ENCODE results near the gene NUTM2B.
"Not testable (repeated sequence)": the region's sequence is repeated elsewhere in the genome, so short reads cannot be mapped to it uniquely, and the experiment has no call there.

NUTM2B gene

GRCh38 chr10:79702927-79703326 is at the start of gene NUTM2B:
NUTM2B (plus strand) TSS chr10:79703227; CDS start chr10:79703610, 383 bp downstream.
- DNase-seq, result not testable (repeated sequence)

- not testable (repeated sequence) for DNase-seq
These were observed 39.7 kb upstream of the NUTM2B start for GRCh38 chr10:79663287-79663686.

- not testable (repeated sequence) for DNase-seq
These were observed 38.3 kb upstream of the NUTM2B start for GRCh38 chr10:79664686-79665085.

- not testable (repeated sequence) for DNase-seq
These were observed 33.7 kb upstream of the NUTM2B start for GRCh38 chr10:79669248-79669788.

GRCh38 chr10:79674878-79675277 is 28.1 kb upstream of the NUTM2B start:
- not testable (repeated sequence) for DNase-seq

- not testable (repeated sequence) for DNase-seq
These were observed 19.8 kb upstream of the NUTM2B start for GRCh38 chr10:79683026-79683883.

GRCh38 chr10:79683884-79684720 is 18.9 kb upstream of the NUTM2B start:
- DNase-seq, result not testable (repeated sequence)

GRCh38 chr10:79685044-79685685 is 17.9 kb upstream of the NUTM2B start:
- not testable (repeated sequence) for DNase-seq

- not testable (repeated sequence) for DNase-seq
These were observed 16.4 kb upstream of the NUTM2B start for GRCh38 chr10:79686595-79686994.

- not testable (repeated sequence) for DNase-seq
These were observed 15.4 kb upstream of the NUTM2B start for GRCh38 chr10:79687406-79688150.

- not testable (repeated sequence) for DNase-seq
These were observed 14.2 kb upstream of the NUTM2B start for GRCh38 chr10:79688798-79689197.

- not testable (repeated sequence) for DNase-seq
These were observed 6.4 kb upstream of the NUTM2B start for GRCh38 chr10:79696596-79696995.

GRCh38 chr10:79697141-79697540 is 5.9 kb upstream of the NUTM2B start:
- DNase-seq, result not testable (repeated sequence)

- not testable (repeated sequence) for DNase-seq
These were observed 2.6 kb upstream of the NUTM2B start for GRCh38 chr10:79700381-79700944.

GRCh38 chr10:79707017-79707416 is 4.0 kb downstream of the NUTM2B start:
- not testable (repeated sequence) for DNase-seq

- DNase-seq, result not testable (repeated sequence)
These were observed 11.9 kb downstream of the NUTM2B start for GRCh38 chr10:79714976-79715375.

GRCh38 chr10:79716917-79717579 is 14.0 kb downstream of the NUTM2B start:
- not testable (repeated sequence) for DNase-seq

GRCh38 chr10:79720000-79720399 is 17.0 kb downstream of the NUTM2B start:
- DNase-seq, result not testable (repeated sequence)

- not testable (repeated sequence) for DNase-seq
These were observed 23.6 kb downstream of the NUTM2B start for GRCh38 chr10:79726620-79727019.

GRCh38 chr10:79744844-79745243 is 41.8 kb downstream of the NUTM2B start:
- not testable (repeated sequence) for DNase-seq

GRCh38 chr10:79748510-79748909 is 45.5 kb downstream of the NUTM2B start:
- not testable (repeated sequence) for DNase-seq

All from NCI-H524 treated with DMSO at 0.1 percent for 48 hours (cell line).